IMR-90 (cell line): Measurements from ENCODE around the gene APP. TPM values are rescaled to one million over a fixed set of nuclear protein-coding genes. Genes with fewer than 3 reads are reported as not detected.

Source experiments
- ATAC-seq: fragments of 200-7000 bp; cut with Tn5 transposase; 2 replicates; pipeline ENCODE4 v1.9.1; 2020; ENCODE audit warnings: low read depth, mild to moderate bottlenecking, moderate library complexity
- BruUV-seq: library from RNA; stranded (reverse); fragments of 400-500 nt; replicated peaks from 2 replicates; lab custom pipeline; 2021; lab: Mats Ljungman, UMichigan
- CTCF ChIA-PET: fragments of 300-600 bp; formaldehyde crosslinking; extraction: SDS; loops from one replicate; lab custom pipeline; 2021; ENCODE audit warnings: antibody characterized with exemption; lab: Yijun Ruan, JAX
- POLR2A ChIA-PET: fragments of 300-600 bp; sonication (Branson Sonifier 250); formaldehyde crosslinking; loops from one replicate; lab custom pipeline; 2022; ENCODE audit warnings: antibody characterized with exemption; ENCODE audit not compliant: unreplicated experiment; lab: Charles Lee
- DNase-seq: peaks from one replicate; pipeline ENCODE4 v3.0.0; 2013
- H2AFZ ChIP-seq: replicated peaks from 2 replicates; pipeline ENCODE3; 2013; ENCODE audit warnings: low read length, mild to moderate bottlenecking; ENCODE audit not compliant: poor library complexity
- H2AK5ac ChIP-seq: 2 replicates; pipeline ENCODE4 v1.6.1; 2013; ENCODE audit warnings: low read depth, low read length, inconsistent platforms
- H2AK9ac ChIP-seq: replicated peaks from 2 replicates; pipeline ENCODE3; 2013; ENCODE audit warnings: mild to moderate bottlenecking, low read depth, low read length, moderate library complexity; ENCODE audit not compliant: poor library complexity
- H2BK120ac ChIP-seq: 2 replicates; pipeline ENCODE4 v1.6.1; 2013; ENCODE audit warnings: low read depth, low read length, inconsistent platforms
- H2BK15ac ChIP-seq: 3 replicates; pipeline ENCODE4 v1.6.1; 2013; ENCODE audit warnings: low read depth, low read length, inconsistent platforms
- H2BK20ac ChIP-seq: 2 replicates; pipeline ENCODE4 v1.6.1; 2013; ENCODE audit warnings: low read depth, mild to moderate bottlenecking, inconsistent platforms, low read length, moderate library complexity
- H2BK5ac ChIP-seq: 2 replicates; pipeline ENCODE4 v1.6.1; 2013; ENCODE audit warnings: mild to moderate bottlenecking, low read depth, low read length, inconsistent platforms; ENCODE audit not compliant: poor library complexity, severe bottlenecking
- H3K14ac ChIP-seq: replicated peaks from 2 replicates; pipeline ENCODE4 v1.6.1; 2013; ENCODE audit warnings: low read depth, low read length, inconsistent platforms
- H3K18ac ChIP-seq: 2 replicates; pipeline ENCODE4 v1.6.1; 2013; ENCODE audit warnings: low read depth, low read length, control low read depth
- H3K23ac ChIP-seq: 2 replicates; pipeline ENCODE4 v1.6.1; 2013; ENCODE audit warnings: low read depth, low read length, inconsistent platforms
- H3K27ac ChIP-seq: 2 replicates; pipeline ENCODE4 v1.5.1; 2013; ENCODE audit warnings: mild to moderate bottlenecking, control low read depth, low read length; ENCODE audit not compliant: insufficient read depth
- H3K27me3 ChIP-seq: 2 replicates; pipeline ENCODE4 v1.6.1; 2013; ENCODE audit warnings: low read length; ENCODE audit not compliant: control insufficient read depth, insufficient read depth
- H3K36me3 ChIP-seq: 2 replicates; pipeline ENCODE4 v1.6.1; 2013; ENCODE audit warnings: low read length, mixed read lengths; ENCODE audit not compliant: control insufficient read depth, insufficient read depth
- H3K4ac ChIP-seq: 2 replicates; pipeline ENCODE4 v1.6.1; 2013; ENCODE audit warnings: low read depth, low read length, inconsistent platforms
- H3K4me1 ChIP-seq: 2 replicates; pipeline ENCODE4 v1.6.1; 2013; ENCODE audit warnings: low read length, mixed read lengths; ENCODE audit not compliant: control insufficient read depth, insufficient read depth
- H3K4me2 ChIP-seq: 2 replicates; pipeline ENCODE4 v1.6.1; 2013; ENCODE audit warnings: low read depth, mild to moderate bottlenecking, control low read depth, low read length, moderate library complexity
- H3K4me3 ChIP-seq: 2 replicates; pipeline ENCODE4 v1.5.1; 2013; ENCODE audit warnings: low read depth, mild to moderate bottlenecking, control low read depth, low read length, moderate library complexity; ENCODE audit not compliant: insufficient read depth
- H3K56ac ChIP-seq: 2 replicates; pipeline ENCODE4 v1.6.1; 2013; ENCODE audit warnings: low read length, inconsistent platforms; ENCODE audit not compliant: insufficient read depth; ENCODE audit errors: extremely low read depth
- H3K79me1 ChIP-seq, 2 experiments: 2 replicates each; pipeline ENCODE4 v1.6.1; 2013; ENCODE audit warnings: low read length in 2 of 2, inconsistent platforms in 1 of 2, low read depth in 1 of 2
- H3K9ac ChIP-seq: 2 replicates; pipeline ENCODE4 v1.6.1; 2013; ENCODE audit warnings: low read depth, low read length, control low read depth
- H3K9me1 ChIP-seq: 2 replicates; pipeline ENCODE4 v1.6.1; 2013; ENCODE audit warnings: low read length, inconsistent platforms; ENCODE audit not compliant: insufficient read depth
- H3K9me3 ChIP-seq: 2 replicates; pipeline ENCODE4 v1.6.1; 2013; ENCODE audit warnings: low read length; ENCODE audit not compliant: control insufficient read depth, insufficient read depth
- H4K20me1 ChIP-seq: 2 replicates; pipeline ENCODE4 v1.6.1; 2013; ENCODE audit warnings: low read length, inconsistent platforms; ENCODE audit not compliant: insufficient read depth
- H4K5ac ChIP-seq: 2 replicates; pipeline ENCODE4 v1.6.1; 2013; ENCODE audit warnings: mild to moderate bottlenecking, low read depth, low read length, control low read depth
- H4K8ac ChIP-seq, 2 experiments: 2 replicates each; pipeline ENCODE4 v1.6.1; 2013; ENCODE audit warnings: low read depth in 2 of 2, low read length in 2 of 2, control low read depth in 1 of 2, inconsistent platforms in 1 of 2
- H4K91ac ChIP-seq: 2 replicates; pipeline ENCODE4 v1.6.1; 2013; ENCODE audit warnings: low read depth, low read length, inconsistent platforms; ENCODE audit not compliant: insufficient read depth
- CEBPB ChIP-seq: IDR thresholded peaks from 2 replicates; pipeline ENCODE4 v1.6.1; 2012; ENCODE audit warnings: low read depth, low read length, improper control_type of control experiment
- CHD1 ChIP-seq: IDR thresholded peaks from 2 replicates; pipeline ENCODE4 v1.6.1; 2012; ENCODE audit warnings: low read depth, low read length, improper control_type of control experiment
- MAFK ChIP-seq: IDR thresholded peaks from 2 replicates; pipeline ENCODE4 v1.6.1; 2012; ENCODE audit warnings: low read depth, low read length, improper control_type of control experiment
- RAD21 ChIP-seq: IDR thresholded peaks from 2 replicates; pipeline ENCODE4 v1.6.1; 2012; ENCODE audit warnings: low read length, improper control_type of control experiment
- RCOR1 ChIP-seq: IDR thresholded peaks from 2 replicates; pipeline ENCODE4 v1.6.1; 2012; ENCODE audit warnings: mild to moderate bottlenecking, low read length, improper control_type of control experiment; ENCODE audit not compliant: insufficient replicate concordance
- SMC3 ChIP-seq: fragments of 150-350 bp; IDR thresholded peaks from 2 replicates; pipeline ENCODE4 v1.6.1; 2016; ENCODE audit warnings: low read depth, mild to moderate bottlenecking, antibody characterized with exemption, low read length, moderate library complexity
- WGBS, 2 experiments: methylation state at CpG; one replicate each; pipeline versions ENCODE4 v1.1.5 to v1.1.7; 2013; ENCODE audit warnings: missing lambda C conversion rate in 2 of 2; ENCODE audit not compliant: insufficient read length in 1 of 2; ENCODE audit errors: extremely low coverage in 2 of 2; 5-methylcytosine and 5-hydroxymethylcytosine counted together
- dilution Hi-C: fragments of 300-500 bp; cut with HindIII; formaldehyde crosslinking; loops from one replicate; pipeline ENCODE4 v1.14.3; 2018; ENCODE audit warnings: low sequenced_read_pairs; ENCODE audit not compliant: unreplicated experiment
- in situ Hi-C: fragments of 300-500 bp; cut with MboI; formaldehyde crosslinking; loops from 3 replicates; pipeline ENCODE4 v1.14.3; 2019; ENCODE audit warnings: low sequenced_read_pairs, inconsistent platforms, mixed read lengths
- intact Hi-C: fragments of 100-400 bp; cut with micrococcal nuclease; formaldehyde crosslinking; loops from 2 replicates; pipeline ENCODE4 v1.10.0; 2022
- polyA plus RNA-seq, 3 experiments: library from polyadenylated mRNA; depleted of rRNA; stranded (reverse); fragments of >200 nt; gene quantifications; 2 replicates each; pipeline ENCODE4 v1.2.3, GENCODE V29; 2012; ENCODE audit warnings: low replicate concordance in 1 of 3
- total RNA-seq: library from RNA; depleted of rRNA; stranded (reverse); fragments of >200 nt; gene quantifications from 2 replicates; pipeline ENCODE4 v1.2.3, GENCODE V29; 2012

The APP gene
- total and polyA plus RNA-seq, 2 of the 4 experiments (the other 2 are of a cell fraction): 191 to 530 TPM

GRCh38 chr21:25953659-25954058 is 216.9 kb downstream of the APP start:
- Histone ChIP-seq H3K4ac (no peak overlapping the region), H2BK15ac (no peak overlapping the region), H3K4me1 (no peaks in the 10 kb centered on the region), H3K4me3 (no peak overlapping the region), H3K14ac (no peak overlapping the region), H3K27me3 (no peaks in the 10 kb centered on the region), H3K4me2 (no peak overlapping the region), H3K9me1 (no peaks in the 10 kb centered on the region; the same call in 1 of the 2 replicates), H3K23ac (no peak overlapping the region), H3K56ac (no peak overlapping the region), H3K27ac (no peak overlapping the region), H4K91ac (no peak overlapping the region), H2BK20ac (no peak overlapping the region), H4K8ac (no peak overlapping the region), H2BK5ac (no peak overlapping the region), H3K79me1 (peaks cover 6 to 21% of the 10 kb centered on the region in 2 experiments; a peak in 3 of 4 replicates), H3K36me3 (peaks cover 17% of the 10 kb centered on the region), H2AK9ac (no peak overlapping the region), H2BK120ac (no peak overlapping the region), H3K9me3 (no peaks in the 10 kb centered on the region), H4K5ac (no peak overlapping the region), H2AK5ac (no peak overlapping the region), H4K20me1 (no peaks in the 10 kb centered on the region), H3K18ac (no peak overlapping the region), H2AFZ (no peak overlapping the region), H3K9ac (no peak overlapping the region)
- no peak for DNase-seq
- no peak for ATAC-seq
- TF ChIP-seq CEBPB: no peak
- no peak for TF ChIP-seq MAFK
- TF ChIP-seq RAD21: no peak
- no peak for TF ChIP-seq RCOR1
- TF ChIP-seq CHD1: no peak
- TF ChIP-seq SMC3: no peak
- in situ Hi-C loops (no loop called here), intact Hi-C loops (no loop called here), dilution Hi-C loops (no loop called here)
- ChIA-PET CTCF (no interaction called here), POLR2A (no interaction called here)
- WGBS, 2 experiments: no CpG with 5 or more reads among the region's 2 CpGs
- BruUV-seq: no TSS peak
